B cell (primary cell): ENCODE results near the gene LZTR1. TPM values are rescaled to one million over a fixed set of nuclear protein-coding genes. Genes with fewer than 3 reads are reported as not detected.
A peak's percentile ranks its signal among the peaks of the same experiment; 100 is the strongest.
"Not testable (repeated sequence)": the region's sequence is repeated elsewhere in the genome, so short reads cannot be mapped to it uniquely, and the experiment has no call there.

Experiments
- ATAC-seq: fragments of 200-7000 bp; cut with Tn5 transposase; one replicate; pipeline ENCODE4 v1.10.0; 2021; ENCODE audit warnings: low read depth, mild to moderate bottlenecking, moderate number of reproducible peaks, moderate library complexity
- CTCF ChIA-PET: fragments of 350-600 bp; sonication (Branson Sonifier 250); formaldehyde crosslinking; loops from one replicate; lab custom pipeline; 2021; ENCODE audit warnings: antibody characterized with exemption, inconsistent platforms; lab: Charles Lee
- POLR2A ChIA-PET: fragments of 350-600 bp; sonication (Branson Sonifier 250); formaldehyde crosslinking; loops from one replicate; lab custom pipeline; 2021; ENCODE audit warnings: antibody characterized with exemption; lab: Charles Lee
- DNase-seq: peaks from one replicate; pipeline ENCODE4 v3.0.0; 2013
- H2AFZ ChIP-seq: 2 replicates; pipeline ENCODE4 v1.6.1; 2012; ENCODE audit warnings: mild to moderate bottlenecking, low read depth, low read length; ENCODE audit not compliant: insufficient read depth, poor library complexity, severe bottlenecking
- H3K27ac ChIP-seq, 2 donors: 1 replicate in 1 of 2; 2 replicates in 1 of 2; pipeline ENCODE4 v1.5.1; 2012 to 2013; ENCODE audit warnings: low read length in 2 of 2, mild to moderate bottlenecking in 2 of 2, moderate library complexity in 1 of 2
- H3K27me3 ChIP-seq, 4 experiments: fragments of 200-600 bp in 1 of 4; sonication (generic) in 1 of 4; replicated peaks in 1 of 4; 1 replicate in 2 of 4; 2 replicates in 2 of 4; pipeline versions ENCODE4 v1.6.1 to v1.7.0; 2013 to 2016; ENCODE audit warnings: low read length in 3 of 4, mild to moderate bottlenecking in 2 of 4, mixed read lengths in 1 of 4, moderate library complexity in 1 of 4; ENCODE audit not compliant: insufficient read depth in 4 of 4, control insufficient read depth in 3 of 4; ENCODE audit errors: control extremely low read depth in 1 of 4
- H3K36me3 ChIP-seq, 2 experiments: replicated peaks in 1 of 2; 1 replicate in 1 of 2; 2 replicates in 1 of 2; pipeline versions ENCODE4 v1.6.1 to v1.7.1; 2013; ENCODE audit warnings: low read length in 1 of 2; ENCODE audit not compliant: insufficient read depth in 2 of 2, control insufficient read depth in 1 of 2; ENCODE audit errors: control extremely low read depth in 1 of 2, extremely low read depth in 1 of 2
- H3K4me1 ChIP-seq, 2 donors: fragments of 200-600 bp in 1 of 2; sonication (generic) in 1 of 2; 1 replicate in 1 of 2; 2 replicates in 1 of 2; pipeline versions ENCODE4 v1.5.1 to v1.6.1; 2013 to 2017; ENCODE audit warnings: low read length in 2 of 2; ENCODE audit not compliant: control insufficient read depth in 2 of 2, insufficient read depth in 2 of 2
- H3K4me2 ChIP-seq: replicated peaks from 2 replicates; pipeline ENCODE3; 2012; ENCODE audit warnings: mild to moderate bottlenecking, low read depth, low read length; ENCODE audit not compliant: poor library complexity, severe bottlenecking
- H3K4me3 ChIP-seq, 5 experiments: fragments of 200-600 bp in 1 of 5; sonication (generic) in 1 of 5; 1 replicate in 3 of 5; 2 replicates in 2 of 5; pipeline versions ENCODE4 v1.5.1 to v1.7.0; 2011 to 2016; ENCODE audit warnings: low read length in 4 of 5, mild to moderate bottlenecking in 4 of 5, low read depth in 2 of 5, control low read depth in 1 of 5, moderate library complexity in 1 of 5; ENCODE audit not compliant: insufficient read depth in 1 of 5; ENCODE audit errors: control extremely low read depth in 1 of 5, extremely low read depth in 1 of 5
- H3K79me2 ChIP-seq: fragments of 200-600 bp; sonication (generic); one replicate; pipeline ENCODE4 v1.6.0; 2016; ENCODE audit warnings: low read length; ENCODE audit not compliant: control insufficient read depth, insufficient read depth
- H3K9ac ChIP-seq: fragments of 200-600 bp; sonication (generic); 2 replicates; pipeline ENCODE4 v1.6.1; 2017; ENCODE audit warnings: mild to moderate bottlenecking, low read length, moderate library complexity
- H3K9me3 ChIP-seq, 3 donors: one replicate each; pipeline versions ENCODE4 v1.6.1 to v1.7.1; 2013; ENCODE audit warnings: low read length in 2 of 3; ENCODE audit not compliant: control insufficient read depth in 2 of 3, insufficient read depth in 1 of 3; ENCODE audit errors: control extremely low read depth in 1 of 3
- H4K20me1 ChIP-seq: 2 replicates; pipeline ENCODE4 v1.6.0; 2012; ENCODE audit warnings: mild to moderate bottlenecking, low read length; ENCODE audit not compliant: insufficient read depth, control insufficient read depth, poor library complexity, severe bottlenecking
- H3K27ac Mint-ChIP-seq: one replicate; pipeline ENCODE4 v1.8.0; 2021; ENCODE audit warnings: mixed read lengths
- H3K27me3 Mint-ChIP-seq: one replicate; pipeline ENCODE4 v1.8.0; 2021; ENCODE audit warnings: mixed read lengths
- H3K4me1 Mint-ChIP-seq: one replicate; pipeline ENCODE4 v1.8.0; 2021; ENCODE audit warnings: mixed read lengths
- H3K4me3 Mint-ChIP-seq: one replicate; pipeline ENCODE4 v1.8.0; 2021; ENCODE audit warnings: mixed read lengths
- H3K9me3 Mint-ChIP-seq: one replicate; pipeline ENCODE4 v1.8.0; 2022; ENCODE audit warnings: mixed read lengths; ENCODE audit not compliant: insufficient read depth
- CTCF ChIP-seq: fragments of 200-600 bp; IDR thresholded peaks from one replicate; pipeline ENCODE4 v1.8.0; 2022; ENCODE audit warnings: antibody characterized with exemption, mild to moderate bottlenecking
- EZH2 ChIP-seq: IDR thresholded peaks from 2 replicates; pipeline ENCODE4 v1.6.1; 2012; ENCODE audit warnings: borderline replicate concordance, low read depth, mild to moderate bottlenecking, moderate library complexity, low read length; ENCODE audit not compliant: insufficient read depth, poor library complexity, severe bottlenecking
- WGBS: methylation state at CpG from one replicate; pipeline ENCODE4 v1.1.5; 2013; ENCODE audit warnings: missing lambda C conversion rate; ENCODE audit not compliant: insufficient coverage; 5-methylcytosine and 5-hydroxymethylcytosine counted together
- intact Hi-C: fragments of 100-400 bp; cut with micrococcal nuclease; formaldehyde crosslinking; loops from one replicate; pipeline ENCODE4 v1.10.0; 2022
- polyA plus RNA-seq: library from polyadenylated mRNA; depleted of rRNA; stranded (reverse); fragments of >200 nt; gene quantifications from 2 replicates; pipeline ENCODE4 v1.2.3, GENCODE V29; 2012
- total RNA-seq, 2 donors: library from RNA; stranded (reverse); fragments of 120-200 nt in 1 of 2; gene quantifications; 1 replicate in 1 of 2; 2 replicates in 1 of 2; pipeline versions ENCODE4 v1.2.3 to v1.2.4, GENCODE V29; 2013 to 2022

LZTR1 gene
- total and polyA plus RNA-seq, 2 donors (not counting 1 experiment from before 2014, with no cell fraction given): 75.7 to 94.8 TPM

DNA sequence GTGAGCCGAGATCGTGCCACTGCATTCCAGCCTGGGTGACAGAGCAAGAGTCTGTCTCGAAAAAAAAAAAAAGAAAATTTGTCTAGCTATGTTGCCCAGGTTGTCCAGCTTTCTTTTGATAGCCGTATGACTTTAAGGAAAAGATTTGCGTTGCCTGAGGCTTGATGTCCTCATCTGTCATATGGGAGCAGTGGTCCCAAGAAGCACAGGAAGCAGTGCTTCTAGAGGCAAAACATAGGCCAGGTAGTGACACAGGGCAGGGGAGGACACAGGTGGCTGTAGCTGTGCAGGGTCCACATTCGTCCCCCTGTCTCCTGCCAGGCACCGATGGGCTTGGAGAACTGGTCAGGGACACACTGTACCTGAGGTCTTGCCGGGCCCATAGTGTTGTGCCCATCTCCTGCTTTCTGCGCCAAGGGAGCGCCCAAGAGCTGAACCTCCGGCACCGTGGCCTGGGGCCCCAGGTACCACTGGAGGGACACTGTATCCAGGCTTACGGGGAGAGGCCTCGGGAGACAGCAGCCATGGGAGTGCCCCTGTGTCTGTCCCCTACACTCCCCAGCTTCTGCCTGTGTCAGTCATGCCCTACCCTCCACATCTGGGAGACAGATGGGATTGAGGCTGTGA lies 65.1 kb downstream of the LZTR1 start:
- ATAC-seq (no peak), DNase-seq (peak; percentile 13)
- Histone ChIP-seq H3K4me1 (peaks cover 23 to 24% of the 10 kb centered on the region in 2 donors), H3K36me3 (no peaks in the 10 kb centered on the region), H2AFZ (no peak overlapping the region), H3K79me2 (no peaks in the 10 kb centered on the region), H3K4me3 (no peak overlapping the region), H3K9ac (no peak overlapping the region), H3K9me3 (no peaks in the 10 kb centered on the region), H3K27ac (no peak overlapping the region), H4K20me1 (no peaks in the 10 kb centered on the region), H3K4me2 (no peak overlapping the region), H3K27me3 (peaks cover 0 to 30% (median 7%) of the 10 kb centered on the region in 4 experiments)
- CTCF ChIA-PET: no interaction called here
- WGBS: 95% methylated on average over 14 of the region's 14 CpGs
- Mint-ChIP-seq H3K4me1 (peaks cover 20% of the 10 kb centered on the region), H3K27ac (peak overlapping the region; percentile 10), H3K27me3 (peaks cover 23% of the 10 kb centered on the region), H3K9me3 (no peaks in the 10 kb centered on the region), H3K4me3 (no peak overlapping the region)
- POLR2A ChIA-PET: no interaction called here
- intact Hi-C loops: loop anchor here (10.0 kb wide), 1 partner anchor 62 kb away; the partner anchor contains the start of gene LZTR1
- TF ChIP-seq EZH2: no peak
- no peak for TF ChIP-seq CTCF

GRCh38 chr22:21047730-21048129 lies 65.6 kb downstream of the LZTR1 start:
- H3K27me3 Mint-ChIP-seq: peaks cover 23% of the 10 kb centered on the region
- peaks cover 0 to 26% (median 7%) of the 10 kb centered on the region in 4 experiments for H3K27me3 ChIP-seq
- no peak overlapping the region for H3K27ac ChIP-seq
- intact Hi-C loops: loop anchor here (10.0 kb wide), 1 partner anchor 63 kb away; the partner anchor contains the start of gene LZTR1
- no peak overlapping the region for H3K4me2 ChIP-seq
- peaks cover 20% of the 10 kb centered on the region for H3K4me1 Mint-ChIP-seq
- ATAC-seq: no peak
- H2AFZ ChIP-seq: no peak overlapping the region
- peaks cover 23 to 24% of the 10 kb centered on the region in 2 donors for H3K4me1 ChIP-seq
- no peaks in the 10 kb centered on the region for H3K36me3 ChIP-seq
- no peaks in the 10 kb centered on the region for H4K20me1 ChIP-seq
- H3K27ac Mint-ChIP-seq: no peak overlapping the region
- no peak overlapping the region for H3K4me3 Mint-ChIP-seq
- ChIA-PET CTCF (no interaction called here), POLR2A (no interaction called here)
- no peaks in the 10 kb centered on the region for H3K9me3 Mint-ChIP-seq
- no peaks in the 10 kb centered on the region for H3K9me3 ChIP-seq
- TF ChIP-seq EZH2 (no peak), CTCF (no peak)
- H3K9ac ChIP-seq: no peak overlapping the region
- H3K4me3 ChIP-seq: no peak overlapping the region
- DNase-seq: no peak
- 88% methylated on average over 3 of the region's 7 CpGs for WGBS
- H3K79me2 ChIP-seq: no peaks in the 10 kb centered on the region

- Histone ChIP-seq H3K27me3 (peaks cover 0 to 20% (median 6%) of the 10 kb centered on the region in 4 experiments), H3K4me1 (peaks cover 22% of the 10 kb centered on the region in 2 donors)
- DNase-seq, ATAC-seq, H3K79me2 ChIP-seq, CTCF ChIA-PET, H3K9me3 ChIP-seq, H3K4me3 ChIP-seq, H2AFZ ChIP-seq, H3K9ac ChIP-seq, H3K4me3 Mint-ChIP-seq, H3K36me3 ChIP-seq, H4K20me1 ChIP-seq, H3K27ac ChIP-seq, H3K9me3 Mint-ChIP-seq, H3K4me2 ChIP-seq, H3K27ac Mint-ChIP-seq, POLR2A ChIA-PET: not testable (repeated sequence)
- 100% methylated on average over 1 of the region's 5 CpGs for WGBS
- intact Hi-C loops: loop anchor here (10.0 kb wide), 1 partner anchor 64 kb away; the partner anchor contains the start of gene LZTR1
- peaks cover 20% of the 10 kb centered on the region for H3K27me3 Mint-ChIP-seq
- peaks cover 19% of the 10 kb centered on the region for H3K4me1 Mint-ChIP-seq
Observed at GRCh38 chr22:21048448-21048847, 66.4 kb downstream of the LZTR1 start.
